Nephron (organoid): ENCODE data around the gene ETV6.
A peak's percentile ranks its signal among the peaks of the same experiment; 100 is the strongest.

Experiments used
- H3K27ac Mint-ChIP-seq, 3 experiments: 2 replicates each; pipeline ENCODE4 v1.8.0; 2020; ENCODE audit warnings: mixed read lengths in 3 of 3, mild to moderate bottlenecking in 2 of 3, moderate library complexity in 1 of 3
- H3K27me3 Mint-ChIP-seq: 2 replicates; pipeline ENCODE4 v1.8.0; 2021; ENCODE audit warnings: low read depth, mild to moderate bottlenecking, moderate library complexity, mixed read lengths
- H3K36me3 Mint-ChIP-seq: 2 replicates; pipeline ENCODE4 v1.8.0; 2020; ENCODE audit warnings: low read depth, mixed read lengths
- H3K4me1 Mint-ChIP-seq: 2 replicates; pipeline ENCODE4 v1.8.0; 2020; ENCODE audit warnings: mixed read lengths
- H3K4me3 Mint-ChIP-seq, 3 experiments: 2 replicates each; pipeline ENCODE4 v1.8.0; 2020; ENCODE audit warnings: mild to moderate bottlenecking in 3 of 3, mixed read lengths in 3 of 3, moderate library complexity in 2 of 3
- H3K9me3 Mint-ChIP-seq: 2 replicates; pipeline ENCODE4 v1.8.0; 2020; ENCODE audit warnings: mixed read lengths
- TF ChIP-seq, protein P1 (sequence below), 3 experiments: fragments of 200-600 bp; sonication (generic); IDR thresholded peaks; one replicate each; pipeline ENCODE4 v1.5.0; 2021; ENCODE audit warnings: antibody characterized with exemption in 3 of 3; ENCODE audit not compliant: unreplicated experiment in 3 of 3

ETV6 gene

DNA sequence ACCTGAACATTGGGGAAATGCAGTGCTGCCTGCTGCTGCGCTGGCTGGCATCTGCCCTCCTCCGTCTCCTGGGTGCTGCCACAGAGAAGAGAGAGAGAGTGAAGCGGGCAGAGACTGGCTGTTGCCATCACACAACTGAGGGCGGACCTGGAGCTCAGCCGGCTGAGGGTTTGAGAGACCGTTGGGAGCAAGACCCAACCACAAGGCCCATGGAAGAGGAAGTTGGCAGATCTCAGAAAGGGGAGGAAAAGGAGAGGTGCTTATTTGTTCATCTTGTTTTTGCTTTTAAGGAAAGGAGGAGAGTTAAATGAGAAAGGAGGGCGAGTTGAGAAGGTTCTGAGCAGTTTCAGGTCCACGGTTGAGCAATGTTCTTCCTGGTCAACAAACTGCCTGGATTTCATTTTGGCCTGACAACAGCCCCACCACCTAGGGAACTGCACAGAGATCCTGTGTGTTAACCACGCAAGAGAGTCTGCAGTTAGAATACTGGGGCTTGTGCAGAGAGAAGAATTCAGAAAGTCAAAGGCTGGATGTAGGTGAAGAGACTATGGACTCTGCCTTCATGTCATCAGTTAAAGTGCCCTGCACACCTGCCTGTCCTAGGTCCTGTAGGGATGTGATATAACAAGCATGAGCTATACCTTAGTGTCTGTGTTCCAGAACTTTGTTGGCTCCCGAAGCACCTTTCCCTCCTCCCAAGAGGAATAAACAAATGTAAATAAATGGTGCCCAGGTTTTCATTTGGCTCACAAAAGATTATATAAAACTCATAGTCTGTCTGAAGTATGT lies 124.6 kb downstream of the ETV6 start:
- H3K36me3 Mint-ChIP-seq: peaks cover 10% of the 10 kb centered on the region
- H3K9me3 Mint-ChIP-seq: no peaks in the 10 kb centered on the region
- H3K27me3 Mint-ChIP-seq: no peaks in the 10 kb centered on the region
- no peak overlapping the region for H3K4me3 Mint-ChIP-seq
- no peak overlapping the region for H3K27ac Mint-ChIP-seq
- H3K4me1 Mint-ChIP-seq: peaks cover 32% of the 10 kb centered on the region
- TF ChIP-seq, protein P1, sequence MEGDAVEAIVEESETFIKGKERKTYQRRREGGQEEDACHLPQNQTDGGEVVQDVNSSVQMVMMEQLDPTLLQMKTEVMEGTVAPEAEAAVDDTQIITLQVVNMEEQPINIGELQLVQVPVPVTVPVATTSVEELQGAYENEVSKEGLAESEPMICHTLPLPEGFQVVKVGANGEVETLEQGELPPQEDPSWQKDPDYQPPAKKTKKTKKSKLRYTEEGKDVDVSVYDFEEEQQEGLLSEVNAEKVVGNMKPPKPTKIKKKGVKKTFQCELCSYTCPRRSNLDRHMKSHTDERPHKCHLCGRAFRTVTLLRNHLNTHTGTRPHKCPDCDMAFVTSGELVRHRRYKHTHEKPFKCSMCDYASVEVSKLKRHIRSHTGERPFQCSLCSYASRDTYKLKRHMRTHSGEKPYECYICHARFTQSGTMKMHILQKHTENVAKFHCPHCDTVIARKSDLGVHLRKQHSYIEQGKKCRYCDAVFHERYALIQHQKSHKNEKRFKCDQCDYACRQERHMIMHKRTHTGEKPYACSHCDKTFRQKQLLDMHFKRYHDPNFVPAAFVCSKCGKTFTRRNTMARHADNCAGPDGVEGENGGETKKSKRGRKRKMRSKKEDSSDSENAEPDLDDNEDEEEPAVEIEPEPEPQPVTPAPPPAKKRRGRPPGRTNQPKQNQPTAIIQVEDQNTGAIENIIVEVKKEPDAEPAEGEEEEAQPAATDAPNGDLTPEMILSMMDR (IDR thresholded peaks at IDR 0.05; ENCODE audit: unreplicated experiment in 3 of 3): no peak

GRCh38 chr12:11774821-11775220 lies 125.3 kb downstream of the ETV6 start:
- no peaks in the 10 kb centered on the region for H3K9me3 Mint-ChIP-seq
- no peak overlapping the region for H3K4me3 Mint-ChIP-seq
- H3K36me3 Mint-ChIP-seq: peaks cover 10% of the 10 kb centered on the region
- no peaks in the 10 kb centered on the region for H3K27me3 Mint-ChIP-seq
- TF ChIP-seq, protein P1 (IDR thresholded peaks at IDR 0.05; ENCODE audit: unreplicated experiment in 3 of 3): no peak
- H3K27ac Mint-ChIP-seq: peak overlapping the region in 1 of 3 experiments; percentile 4
- peaks cover 29% of the 10 kb centered on the region for H3K4me1 Mint-ChIP-seq

GRCh38 chr12:11776316-11776715 lies 126.8 kb downstream of the ETV6 start:
- no peak overlapping the region for H3K27ac Mint-ChIP-seq
- TF ChIP-seq, protein P1 (IDR thresholded peaks at IDR 0.05; ENCODE audit: unreplicated experiment in 3 of 3): no peak
- peaks cover 9% of the 10 kb centered on the region for H3K36me3 Mint-ChIP-seq
- no peak overlapping the region for H3K4me3 Mint-ChIP-seq
- H3K9me3 Mint-ChIP-seq: no peaks in the 10 kb centered on the region
- no peaks in the 10 kb centered on the region for H3K27me3 Mint-ChIP-seq
- peaks cover 32% of the 10 kb centered on the region for H3K4me1 Mint-ChIP-seq

DNA sequence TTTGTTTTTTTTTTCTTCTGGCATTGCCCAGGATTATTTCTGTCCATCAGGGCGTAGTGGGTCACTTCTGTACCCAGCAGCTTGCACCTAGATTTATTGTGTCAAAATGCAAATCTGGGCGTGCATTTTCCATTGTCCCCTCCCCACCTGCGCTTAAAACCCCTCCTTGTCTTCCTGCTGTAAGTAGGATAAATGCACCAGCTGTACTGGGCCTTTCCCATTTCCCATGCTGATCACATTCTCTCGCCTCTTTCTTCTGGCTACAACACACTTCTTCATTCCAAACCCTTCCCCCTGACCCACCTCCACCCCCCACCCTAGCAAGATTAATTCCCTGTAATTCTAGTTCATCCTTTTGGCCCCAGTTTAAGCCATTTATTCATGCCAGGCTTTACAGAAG lies 128.0 kb downstream of the ETV6 start:
- H3K27ac Mint-ChIP-seq: peak overlapping the region in 1 of 3 experiments; percentile 81
- TF ChIP-seq, protein P1 (IDR thresholded peaks at IDR 0.05; ENCODE audit: unreplicated experiment in 3 of 3): no peak
- no peak overlapping the region for H3K4me3 Mint-ChIP-seq
- H3K9me3 Mint-ChIP-seq: no peaks in the 10 kb centered on the region
- H3K4me1 Mint-ChIP-seq: peaks cover 30% of the 10 kb centered on the region
- H3K27me3 Mint-ChIP-seq: no peaks in the 10 kb centered on the region
- H3K36me3 Mint-ChIP-seq: peaks cover 5% of the 10 kb centered on the region

DNA sequence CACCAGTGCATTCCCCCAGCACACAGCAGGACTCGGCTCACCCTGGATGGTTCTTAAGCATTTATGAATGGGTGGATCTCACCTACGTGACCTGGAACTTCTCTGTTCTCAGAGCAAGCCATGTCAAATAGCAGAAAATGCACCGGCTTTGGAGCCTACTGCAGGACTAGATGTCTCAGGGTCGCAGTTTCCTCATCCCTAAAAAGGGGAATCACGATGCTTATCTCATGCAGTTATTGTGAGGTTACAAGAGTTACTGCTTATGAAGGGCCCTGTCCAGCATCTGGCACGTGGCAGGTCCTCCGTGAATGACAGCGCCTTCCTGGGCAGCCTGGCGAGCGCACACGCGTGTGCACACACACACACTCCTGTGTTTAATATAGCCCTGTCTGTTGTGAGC lies 128.5 kb downstream of the ETV6 start:
- H3K36me3 Mint-ChIP-seq: peaks cover 5% of the 10 kb centered on the region

More for the DNA sequence above, 128.5 kb downstream of the ETV6 start:
- no peaks in the 10 kb centered on the region for H3K27me3 Mint-ChIP-seq
- H3K27ac Mint-ChIP-seq: peak overlapping the region in 2 of 3 experiments; percentile 68 to 81
- TF ChIP-seq, protein P1 (IDR thresholded peaks at IDR 0.05; ENCODE audit: unreplicated experiment in 3 of 3): no peak
- no peaks in the 10 kb centered on the region for H3K9me3 Mint-ChIP-seq
- no peak overlapping the region for H3K4me3 Mint-ChIP-seq
- peaks cover 34% of the 10 kb centered on the region for H3K4me1 Mint-ChIP-seq
